HepG2 (cell line): ENCODE data around the gene TMCO4. TPM values are rescaled to one million over a fixed set of nuclear protein-coding genes. Genes with fewer than 3 reads are reported as not detected.

ENCODE experiments used
- ATF5 ChIP-seq: sonication (generic); formaldehyde crosslinking; IDR thresholded peaks from 2 replicates; pipeline ENCODE4 v1.4.0; 2020; ENCODE audit warnings: mild to moderate bottlenecking, low read depth, missing genetic modification reagents
- CENPT ChIP-seq: sonication (generic); formaldehyde crosslinking; IDR thresholded peaks from 2 replicates; pipeline ENCODE4 v1.8.0; 2022; ENCODE audit warnings: low read depth, mild to moderate bottlenecking, moderate library complexity, missing genetic modification reagents
- ESRRA ChIP-seq: sonication (generic); formaldehyde crosslinking; IDR thresholded peaks from 2 replicates; pipeline ENCODE4 v1.5.1; 2020; ENCODE audit warnings: mild to moderate bottlenecking, low read depth, missing genetic modification reagents
- FOXC1 ChIP-seq: sonication (generic); formaldehyde crosslinking; IDR thresholded peaks from 2 replicates; pipeline ENCODE4 v1.8.0; 2022; ENCODE audit warnings: mild to moderate bottlenecking, missing genetic modification reagents, borderline replicate concordance
- FOXP1 ChIP-seq, 2 experiments: fragments of 450-650 bp in 1 of 2; IDR thresholded peaks; 2 replicates each; pipeline ENCODE4 v1.6.1; 2017 to 2018; ENCODE audit warnings: antibody characterized with exemption in 1 of 2
- HNRNPH1 ChIP-seq: fragments of 200-400 bp; formaldehyde crosslinking; optimal IDR thresholded peaks from 2 replicates; pipeline ENCODE3; 2017; ENCODE audit warnings: mild to moderate bottlenecking, low read depth, low read length
- IKZF1 ChIP-seq: fragments of 450-650 bp; IDR thresholded peaks from 2 replicates; pipeline ENCODE4 v1.7.1; 2016
- KDM4B ChIP-seq: sonication (generic); formaldehyde crosslinking; IDR thresholded peaks from 2 replicates; pipeline ENCODE4 v1.4.0; 2020; ENCODE audit warnings: missing genetic modification reagents
- KLF9 ChIP-seq: IDR thresholded peaks from 2 replicates; pipeline ENCODE4 v1.6.1; 2016; ENCODE audit warnings: low read depth
- MXI1 ChIP-seq: IDR thresholded peaks from 3 replicates; pipeline ENCODE4 v1.6.1; 2012; ENCODE audit warnings: low read depth, low read length, inconsistent platforms, borderline replicate concordance
- PHB2 ChIP-seq: fragments of 450-650 bp; IDR thresholded peaks from 2 replicates; pipeline ENCODE4 v1.6.1; 2018; ENCODE audit not compliant: partially characterized antibody
- RXRB ChIP-seq: IDR thresholded peaks from 2 replicates; pipeline ENCODE4 v1.6.1; 2016; ENCODE audit warnings: borderline replicate concordance, missing genetic modification reagents, missing compliant biosample characterization
- SMC3 ChIP-seq: IDR thresholded peaks from 2 replicates; pipeline ENCODE4 v1.6.1; 2011; ENCODE audit warnings: low read length, improper control_type of control experiment
- ZNF136 ChIP-seq: sonication (generic); formaldehyde crosslinking; IDR thresholded peaks from 2 replicates; pipeline ENCODE4 v1.8.1; 2022; ENCODE audit warnings: low read depth, mild to moderate bottlenecking, moderate library complexity, missing genetic modification reagents
- ZNF24 ChIP-seq: fragments of 450-650 bp; IDR thresholded peaks from 2 replicates; pipeline ENCODE4 v1.6.1; 2017; ENCODE audit warnings: antibody characterized with exemption, mild to moderate bottlenecking
- ZNF256 ChIP-seq: sonication (generic); formaldehyde crosslinking; conservative IDR thresholded peaks from 2 replicates; pipeline ENCODE4 v1.4.0; 2020; ENCODE audit warnings: missing genetic modification reagents
- ZNF33A ChIP-seq: sonication (generic); formaldehyde crosslinking; IDR thresholded peaks from 2 replicates; pipeline ENCODE4 v1.5.1; 2020; ENCODE audit warnings: missing genetic modification reagents, mild to moderate bottlenecking, moderate library complexity, borderline replicate concordance
- ZNF484 ChIP-seq: sonication (generic); formaldehyde crosslinking; IDR thresholded peaks from 2 replicates; pipeline ENCODE4 v1.5.1; 2020; ENCODE audit warnings: mild to moderate bottlenecking, low read depth, missing genetic modification reagents, borderline replicate concordance
- ZNF883 ChIP-seq: sonication (generic); formaldehyde crosslinking; IDR thresholded peaks from 2 replicates; pipeline ENCODE4 v1.5.1; 2020; ENCODE audit warnings: mild to moderate bottlenecking, missing genetic modification reagents; ENCODE audit errors: not compliant biosample characterization
- ZSCAN21 ChIP-seq: sonication (generic); formaldehyde crosslinking; IDR thresholded peaks from 2 replicates; pipeline ENCODE4 v1.8.0; 2022; ENCODE audit warnings: mild to moderate bottlenecking, missing genetic modification reagents, moderate library complexity, borderline replicate concordance
- ZSCAN9 ChIP-seq: IDR thresholded peaks from 2 replicates; pipeline ENCODE4 v1.6.1; 2016; ENCODE audit warnings: borderline replicate concordance
- ZZZ3 ChIP-seq: sonication (generic); formaldehyde crosslinking; IDR thresholded peaks from 2 replicates; pipeline ENCODE4 v1.4.0; 2020; ENCODE audit warnings: missing genetic modification reagents, mild to moderate bottlenecking, borderline replicate concordance
- polyA plus RNA-seq, 8 experiments: library from polyadenylated mRNA; depleted of rRNA in 3 of 8; stranded (reverse) in 7 of 8; unstranded in 1 of 8; fragments of >200 nt; fragmentation: Illumina TruSeq in 4 of 8; extraction: Trizol in 4 of 8; gene quantifications; 2 replicates each; pipeline versions ENCODE4 v1.2.1 to v1.2.3, GENCODE V29; 2011 to 2016; ENCODE audit warnings: low read depth in 4 of 8, missing spikeins in 1 of 8, mixed read lengths in 1 of 8; ENCODE audit not compliant: insufficient read depth in 1 of 8
- total RNA-seq, 5 experiments: library from RNA; depleted of rRNA; stranded (reverse); fragments of >200 nt; fragmentation: Illumina TruSeq; extraction: Trizol; gene quantifications; 2 replicates each; pipeline ENCODE4 v1.2.3, GENCODE V29; 2016; ENCODE audit warnings: low read depth in 1 of 5
- TF ChIP-seq, protein P1 (sequence below): sonication (generic); formaldehyde crosslinking; IDR thresholded peaks from 2 replicates; pipeline ENCODE4 v1.5.0; 2020; ENCODE audit warnings: mild to moderate bottlenecking, missing genetic modification reagents
- TF ChIP-seq, protein P2 (sequence below): sonication (generic); formaldehyde crosslinking; IDR thresholded peaks from 2 replicates; pipeline ENCODE4 v1.4.0; 2020; ENCODE audit warnings: low read depth, missing genetic modification reagents

The TMCO4 gene
- total and polyA plus RNA-seq, 2 of the 13 experiments (the other 11 are each of a cell fraction or from before 2014, with no cell fraction given), result 2.1 to 4.1 TPM

GRCh38 chr1:19644681-19645410 is 154.9 kb downstream of the TMCO4 start (continued):
- TF ChIP-seq ZNF136 (CRISPR knock-in tag) (no peak), ZNF24 (no peak), FOXC1 (peak; percentile 45; the same call in 1 of the 2 replicates), FOXP1 (IDR thresholded peaks at IDR 0.05) (no peak), FOXP1 (CRISPR knock-in tag; IDR thresholded peaks at IDR 0.05) (no peak), ZZZ3 (CRISPR knock-in tag) (no peak), ZNF33A (CRISPR knock-in tag) (no peak), ZNF484 (no peak), KDM4B (no peak), HNRNPH1 (no peak), ZNF883 (no peak), SMC3 (no peak), ZSCAN21 (CRISPR knock-in tag) (no peak), ESRRA (CRISPR knock-in tag) (no peak), KLF9 (CRISPR knock-in tag) (no peak), ZNF256 (no peak), CENPT (CRISPR knock-in tag) (no peak), IKZF1 (no peak), MXI1 (no peak), ATF5 (CRISPR knock-in tag) (no peak), PHB2 (no peak), ZSCAN9 (no peak), RXRB (CRISPR knock-in tag) (no peak)
- TF ChIP-seq, protein P1, sequence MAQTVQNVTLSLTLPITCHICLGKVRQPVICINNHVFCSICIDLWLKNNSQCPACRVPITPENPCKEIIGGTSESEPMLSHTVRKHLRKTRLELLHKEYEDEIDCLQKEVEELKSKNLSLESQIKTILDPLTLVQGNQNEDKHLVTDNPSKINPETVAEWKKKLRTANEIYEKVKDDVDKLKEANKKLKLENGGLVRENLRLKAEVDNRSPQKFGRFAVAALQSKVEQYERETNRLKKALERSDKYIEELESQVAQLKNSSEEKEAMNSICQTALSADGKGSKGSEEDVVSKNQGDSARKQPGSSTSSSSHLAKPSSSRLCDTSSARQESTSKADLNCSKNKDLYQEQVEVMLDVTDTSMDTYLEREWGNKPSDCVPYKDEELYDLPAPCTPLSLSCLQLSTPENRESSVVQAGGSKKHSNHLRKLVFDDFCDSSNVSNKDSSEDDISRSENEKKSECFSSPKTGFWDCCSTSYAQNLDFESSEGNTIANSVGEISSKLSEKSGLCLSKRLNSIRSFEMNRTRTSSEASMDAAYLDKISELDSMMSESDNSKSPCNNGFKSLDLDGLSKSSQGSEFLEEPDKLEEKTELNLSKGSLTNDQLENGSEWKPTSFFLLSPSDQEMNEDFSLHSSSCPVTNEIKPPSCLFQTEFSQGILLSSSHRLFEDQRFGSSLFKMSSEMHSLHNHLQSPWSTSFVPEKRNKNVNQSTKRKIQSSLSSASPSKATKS (CRISPR knock-in tag), result no peak
- TF ChIP-seq, protein P2, sequence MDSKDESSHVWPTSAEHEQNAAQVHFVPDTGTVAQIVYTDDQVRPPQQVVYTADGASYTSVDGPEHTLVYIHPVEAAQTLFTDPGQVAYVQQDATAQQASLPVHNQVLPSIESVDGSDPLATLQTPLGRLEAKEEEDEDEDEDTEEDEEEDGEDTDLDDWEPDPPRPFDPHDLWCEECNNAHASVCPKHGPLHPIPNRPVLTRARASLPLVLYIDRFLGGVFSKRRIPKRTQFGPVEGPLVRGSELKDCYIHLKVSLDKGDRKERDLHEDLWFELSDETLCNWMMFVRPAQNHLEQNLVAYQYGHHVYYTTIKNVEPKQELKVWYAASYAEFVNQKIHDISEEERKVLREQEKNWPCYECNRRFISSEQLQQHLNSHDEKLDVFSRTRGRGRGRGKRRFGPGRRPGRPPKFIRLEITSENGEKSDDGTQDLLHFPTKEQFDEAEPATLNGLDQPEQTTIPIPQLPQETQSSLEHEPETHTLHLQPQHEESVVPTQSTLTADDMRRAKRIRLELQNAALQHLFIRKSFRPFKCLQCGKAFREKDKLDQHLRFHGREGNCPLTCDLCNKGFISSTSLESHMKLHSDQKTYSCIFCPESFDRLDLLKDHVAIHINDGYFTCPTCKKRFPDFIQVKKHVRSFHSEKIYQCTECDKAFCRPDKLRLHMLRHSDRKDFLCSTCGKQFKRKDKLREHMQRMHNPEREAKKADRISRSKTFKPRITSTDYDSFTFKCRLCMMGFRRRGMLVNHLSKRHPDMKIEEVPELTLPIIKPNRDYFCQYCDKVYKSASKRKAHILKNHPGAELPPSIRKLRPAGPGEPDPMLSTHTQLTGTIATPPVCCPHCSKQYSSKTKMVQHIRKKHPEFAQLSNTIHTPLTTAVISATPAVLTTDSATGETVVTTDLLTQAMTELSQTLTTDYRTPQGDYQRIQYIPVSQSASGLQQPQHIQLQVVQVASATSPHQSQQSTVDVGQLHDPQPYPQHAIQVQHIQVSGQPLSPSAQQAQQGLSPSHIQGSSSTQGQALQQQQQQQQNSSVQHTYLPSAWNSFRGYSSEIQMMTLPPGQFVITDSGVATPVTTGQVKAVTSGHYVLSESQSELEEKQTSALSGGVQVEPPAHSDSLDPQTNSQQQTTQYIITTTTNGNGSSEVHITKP (CRISPR knock-in tag), result no peak
